GM19238 (cell line): ENCODE measurements around the gene TSSK2.
A peak's percentile ranks its signal among the peaks of the same experiment; 100 is the strongest.
"Not testable (repeated sequence)": the region's sequence is repeated elsewhere in the genome, so short reads cannot be mapped to it uniquely, and the experiment has no call there.

Source experiments
- DNase-seq: peaks from one replicate; pipeline ENCODE4 v3.0.0; 2011; ENCODE audit warnings: low spot score; ENCODE audit not compliant: insufficient read length

The TSSK2 gene

GRCh38 chr22:19130959-19131684, at the start of gene TSSK2:
Gene TSSK2 (plus strand): TSS chr22:19131308. CDS start chr22:19131400, 92 bp downstream.
- no peak for DNase-seq

GRCh38 chr22:19081351-19081750, 49.8 kb upstream of the TSSK2 start:
- DNase-seq, result no peak

- DNase-seq, result no peak
Observed at GRCh38 chr22:19082101-19082500, 49.0 kb upstream of the TSSK2 start.

- DNase-seq, result no peak
Observed at GRCh38 chr22:19082793-19083192, 48.3 kb upstream of the TSSK2 start.

- not testable (repeated sequence) for DNase-seq
Observed at GRCh38 chr22:19084126-19084525, 47.0 kb upstream of the TSSK2 start.

GRCh38 chr22:19084586-19084985, 46.5 kb upstream of the TSSK2 start:
- not testable (repeated sequence) for DNase-seq

- DNase-seq, result peak; percentile 37
Observed at GRCh38 chr22:19085233-19085718, 45.8 kb upstream of the TSSK2 start.

GRCh38 chr22:19086417-19086816, 44.7 kb upstream of the TSSK2 start:
- no peak for DNase-seq

GRCh38 chr22:19086896-19087295, 44.2 kb upstream of the TSSK2 start:
- DNase-seq, result no peak

GRCh38 chr22:19088866-19089595, 42.1 kb upstream of the TSSK2 start:
- no peak for DNase-seq

GRCh38 chr22:19090183-19090582, 40.9 kb upstream of the TSSK2 start:
- DNase-seq, result no peak

- DNase-seq, result no peak
Observed at GRCh38 chr22:19090586-19091127, 40.5 kb upstream of the TSSK2 start.

GRCh38 chr22:19092725-19093124, 38.4 kb upstream of the TSSK2 start:
- no peak for DNase-seq

GRCh38 chr22:19094393-19094997, 36.6 kb upstream of the TSSK2 start:
- DNase-seq, result no peak

- no peak for DNase-seq
Observed at GRCh38 chr22:19096555-19096954, 34.6 kb upstream of the TSSK2 start.

- no peak for DNase-seq
Observed at GRCh38 chr22:19097518-19097917, 33.6 kb upstream of the TSSK2 start.

- no peak for DNase-seq
Observed at GRCh38 chr22:19098157-19098556, 33.0 kb upstream of the TSSK2 start.

- no peak for DNase-seq
Observed at GRCh38 chr22:19103880-19104821, 27.0 kb upstream of the TSSK2 start.

- DNase-seq, result no peak
Observed at GRCh38 chr22:19105456-19105855, 25.7 kb upstream of the TSSK2 start.

GRCh38 chr22:19105867-19106802, 25.0 kb upstream of the TSSK2 start:
- no peak for DNase-seq
